NCI-H146 (cell line): ENCODE results near the gene PLA2G4A.

Experiments
- DNase-seq: peaks from one replicate; lab custom pipeline; 2025; lab: John Stamatoyannopoulos, UW

PLA2G4A gene

DNA sequence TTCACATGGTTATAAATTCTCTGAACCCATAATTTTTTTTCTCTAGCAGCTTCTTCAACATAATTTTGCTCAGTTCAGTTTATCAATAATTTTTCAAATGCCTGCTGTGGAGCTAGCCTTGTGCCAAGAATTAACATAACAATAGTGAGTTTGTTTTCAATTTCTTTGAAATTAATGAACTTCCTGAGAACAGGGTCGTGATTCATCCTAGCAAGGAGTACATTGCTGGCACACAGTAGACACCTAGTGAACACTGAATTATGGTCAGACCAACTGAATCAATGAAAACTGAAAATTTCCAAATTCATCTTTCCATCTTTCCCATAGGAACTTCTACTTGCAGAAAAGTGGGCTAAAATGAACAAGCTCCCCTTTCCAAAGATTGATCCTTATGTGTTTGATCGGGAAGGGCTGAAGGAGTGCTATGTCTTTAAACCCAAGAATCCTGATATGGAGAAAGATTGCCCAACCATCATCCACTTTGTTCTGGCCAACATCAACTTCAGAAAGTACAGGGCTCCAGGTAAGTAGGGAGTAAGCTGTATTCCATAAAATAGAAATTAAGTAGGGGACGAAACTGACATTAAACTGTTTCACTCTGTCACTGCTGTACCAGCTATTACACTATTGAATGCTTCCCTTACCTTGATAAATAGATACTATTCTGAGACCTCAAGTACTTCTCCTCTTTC is 148.7 kb downstream of the PLA2G4A start:
- no peak for DNase-seq

DNA sequence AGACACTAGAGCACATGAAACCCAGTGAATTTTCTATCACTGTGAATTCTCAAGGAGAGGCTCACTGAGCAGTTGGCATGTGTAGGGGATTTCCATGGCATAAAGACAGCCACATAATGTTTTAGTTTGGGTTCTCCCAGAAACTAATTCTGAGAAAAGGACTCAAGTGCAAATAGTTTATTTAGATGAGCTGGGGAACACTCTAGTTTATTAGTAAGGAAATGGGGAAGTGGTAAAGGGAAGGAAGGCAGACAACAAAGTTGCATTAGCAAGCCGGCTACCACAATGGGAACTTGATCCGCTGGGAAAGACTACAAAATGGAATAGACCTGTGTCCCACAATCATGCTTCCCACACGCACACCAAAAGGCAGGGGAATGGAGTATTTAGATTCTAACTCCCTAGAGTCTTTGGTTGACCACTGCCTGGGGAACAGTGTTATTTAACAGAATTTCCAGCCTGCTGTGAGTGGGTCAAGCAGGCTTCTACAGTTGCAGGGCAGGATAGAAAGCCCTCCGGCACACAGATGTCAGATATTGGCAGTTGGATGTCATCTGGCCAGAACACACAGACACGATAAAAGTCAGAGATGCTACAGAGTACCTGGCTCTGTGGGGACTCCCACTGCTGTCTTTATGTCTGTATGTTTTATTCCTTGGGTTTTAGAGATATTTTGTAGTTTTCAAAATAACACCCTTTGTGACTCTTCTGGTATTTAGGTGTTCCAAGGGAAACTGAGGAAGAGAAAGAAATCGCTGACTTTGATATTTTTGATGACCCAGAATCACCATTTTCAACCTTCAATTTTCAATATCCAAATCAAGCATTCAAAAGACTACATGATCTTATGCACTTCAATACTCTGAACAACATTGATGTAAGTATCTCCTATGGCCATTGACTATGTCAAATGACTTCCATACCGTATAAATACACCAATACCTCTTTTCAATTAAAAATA is 150.1 kb downstream of the PLA2G4A start:
- DNase-seq, result no peak

- no peak for DNase-seq
These were observed 151.7 kb downstream of the PLA2G4A start for GRCh38 chr1:186980400-186980799.

DNA sequence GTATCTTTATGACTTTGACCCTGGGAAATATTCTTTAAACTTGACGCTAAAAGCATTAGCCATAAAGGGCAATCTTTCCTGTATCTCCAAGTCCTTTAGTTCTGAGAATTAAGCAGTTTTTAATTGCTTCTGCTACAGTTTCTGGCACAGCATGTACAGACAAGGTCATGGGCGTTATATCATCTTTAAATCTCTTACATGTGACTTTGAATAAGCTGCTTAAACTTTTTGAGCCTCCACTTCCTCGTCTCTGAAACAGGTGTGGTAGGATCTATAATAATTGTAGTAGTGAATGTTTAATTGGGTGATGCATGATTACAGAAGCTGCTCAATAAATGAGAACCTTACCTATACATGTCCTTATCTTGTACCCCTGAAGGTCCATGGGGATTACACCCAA is 153.4 kb downstream of the PLA2G4A start:
- DNase-seq, result no peak

GRCh38 chr1:186983327-186983726 is 154.6 kb downstream of the PLA2G4A start:
- no peak for DNase-seq

- no peak for DNase-seq
These were observed 156.2 kb downstream of the PLA2G4A start for GRCh38 chr1:186984959-186985358.

DNA sequence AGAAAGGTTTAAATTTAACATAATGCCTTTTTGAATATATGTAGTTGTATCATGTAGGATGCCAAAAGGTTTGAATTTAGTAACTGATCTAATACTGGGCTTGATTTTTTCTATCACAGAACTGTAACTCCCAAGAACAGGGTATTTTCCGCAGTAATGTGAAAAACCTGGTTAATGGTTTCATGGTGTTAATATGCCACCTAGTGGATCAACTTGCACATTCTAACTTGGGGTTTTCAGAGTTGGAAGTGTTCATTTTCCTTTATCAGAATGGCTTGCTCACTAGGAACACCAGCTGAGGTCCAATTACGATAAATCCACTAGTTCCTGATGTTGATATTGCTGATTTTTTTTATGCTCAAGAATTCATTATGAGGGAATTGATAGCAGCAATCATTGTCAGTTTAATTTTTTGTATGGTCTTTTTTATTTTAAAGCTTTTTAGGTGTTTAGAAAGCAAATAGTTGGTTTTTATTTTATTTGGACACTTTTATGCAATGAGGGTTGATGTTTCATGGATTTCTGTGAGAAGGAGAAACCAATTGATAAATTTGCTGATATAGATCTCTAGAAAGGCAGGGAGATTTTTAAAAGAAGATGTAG is 157.2 kb downstream of the PLA2G4A start:
- DNase-seq, result peak; percentile 58

- no peak for DNase-seq
These were observed 158.3 kb downstream of the PLA2G4A start for GRCh38 chr1:186987065-186987464.

DNA sequence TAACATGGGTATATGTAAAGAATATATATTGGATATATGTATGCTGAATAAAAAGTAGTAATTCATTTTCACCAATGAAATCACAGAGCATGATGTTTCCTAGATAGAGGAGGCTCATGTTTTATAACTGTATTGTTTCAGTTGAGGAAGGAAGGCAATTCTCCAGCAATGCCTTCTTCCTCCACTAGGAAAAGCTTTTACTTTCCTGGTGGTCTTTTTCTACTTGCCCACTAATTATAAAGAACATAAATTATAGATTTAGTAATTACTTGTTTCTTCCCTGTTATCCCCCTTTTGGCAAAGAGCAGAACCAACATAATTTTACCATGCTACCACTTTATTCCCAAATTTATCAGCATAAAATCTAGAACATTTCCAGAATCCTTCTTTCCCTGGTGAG is 159.0 kb downstream of the PLA2G4A start:
- no peak for DNase-seq

- DNase-seq, result no peak
These were observed 165.2 kb downstream of the PLA2G4A start for GRCh38 chr1:186993996-186994395.

- no peak for DNase-seq
These were observed 166.1 kb downstream of the PLA2G4A start for GRCh38 chr1:186994897-186995296.

DNA sequence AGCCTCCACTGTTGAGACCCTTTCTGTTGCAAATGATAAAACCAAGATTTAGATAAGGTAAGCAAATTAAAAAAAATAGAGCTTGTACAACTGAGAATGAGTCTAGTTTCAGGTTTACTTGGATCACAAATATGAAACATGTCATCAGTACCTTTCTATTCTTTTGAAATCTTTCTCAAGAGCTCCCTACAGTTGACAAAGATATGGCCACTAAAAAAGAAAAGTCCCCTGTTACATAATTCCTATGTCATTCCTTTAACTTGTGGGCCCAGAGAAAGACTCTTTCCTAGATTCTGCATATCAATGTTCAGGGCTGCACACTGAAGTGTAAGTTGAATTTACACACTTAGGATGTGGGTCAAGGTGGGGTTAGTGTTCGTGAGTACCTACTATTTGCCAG is 168.1 kb downstream of the PLA2G4A start:
- no peak for DNase-seq

DNA sequence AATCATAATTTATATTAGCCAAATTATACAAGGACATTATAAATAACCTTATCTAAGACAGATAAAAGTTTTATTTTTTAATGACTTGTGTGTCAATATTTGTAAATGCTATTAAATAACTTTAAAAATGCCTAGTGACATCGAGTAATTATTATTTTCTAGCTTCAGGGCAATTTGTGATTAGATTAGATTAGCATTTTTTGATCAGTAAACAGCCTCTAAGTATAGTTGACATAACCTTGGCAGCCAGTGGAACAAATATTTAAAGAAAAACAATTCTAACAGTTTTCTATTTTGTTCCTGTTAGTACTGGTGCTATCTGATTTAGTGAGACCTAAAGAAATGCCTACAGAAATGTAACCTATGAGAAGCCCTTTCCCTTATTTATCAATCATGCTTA is 169.1 kb downstream of the PLA2G4A start:
- no peak for DNase-seq

DNA sequence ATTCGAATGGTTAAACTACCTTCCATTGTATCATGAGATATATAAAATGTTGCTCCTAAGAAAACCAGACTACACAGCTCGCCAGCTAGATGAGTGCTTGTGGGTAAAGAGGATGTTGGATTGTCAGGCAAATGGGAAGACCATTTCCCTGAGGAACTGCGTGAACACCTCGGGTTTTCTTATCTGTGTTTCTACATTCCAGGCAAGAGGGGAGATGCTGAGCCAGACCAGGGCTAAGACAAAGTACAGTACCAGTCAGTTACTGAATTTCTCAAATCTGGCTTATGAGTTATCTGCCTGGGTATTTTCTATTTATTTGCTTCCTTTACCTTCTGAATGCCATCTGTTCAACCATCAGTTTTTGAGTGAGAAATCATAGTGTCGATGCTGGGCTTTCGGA is 170.8 kb downstream of the PLA2G4A start:
- DNase-seq, result no peak

DNA sequence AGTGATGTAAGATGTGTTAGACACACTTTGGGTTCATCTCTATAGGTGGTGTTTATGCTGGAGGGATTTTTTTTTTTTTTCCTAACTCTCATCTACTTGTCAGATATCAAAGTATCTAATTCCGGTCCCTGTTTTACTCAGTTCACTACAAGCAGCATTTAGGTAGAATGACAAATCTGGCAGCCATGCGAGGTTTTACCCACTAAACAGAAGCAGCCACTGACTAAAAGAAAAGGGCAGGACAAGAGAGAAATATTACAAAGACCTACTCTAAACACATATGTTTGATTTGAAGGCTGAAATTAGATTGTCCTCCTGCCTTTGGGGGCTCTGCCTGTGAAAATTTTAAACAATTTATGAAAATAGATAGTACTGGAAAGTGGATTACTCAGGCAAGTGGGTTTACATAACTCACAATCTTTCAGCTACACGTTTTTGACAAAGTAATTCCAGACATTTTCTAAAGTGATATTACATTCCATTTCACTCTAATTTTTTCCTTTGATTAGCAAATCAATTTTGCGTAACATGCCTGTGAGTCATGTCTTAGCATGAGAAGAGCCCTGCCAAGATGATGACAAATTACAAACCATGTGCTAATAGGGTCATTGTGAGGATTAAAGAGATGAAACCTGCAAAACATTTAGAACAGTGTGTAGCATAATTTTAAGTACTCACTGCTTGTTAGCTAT is 172.6 kb downstream of the PLA2G4A start:
- no peak for DNase-seq

DNA sequence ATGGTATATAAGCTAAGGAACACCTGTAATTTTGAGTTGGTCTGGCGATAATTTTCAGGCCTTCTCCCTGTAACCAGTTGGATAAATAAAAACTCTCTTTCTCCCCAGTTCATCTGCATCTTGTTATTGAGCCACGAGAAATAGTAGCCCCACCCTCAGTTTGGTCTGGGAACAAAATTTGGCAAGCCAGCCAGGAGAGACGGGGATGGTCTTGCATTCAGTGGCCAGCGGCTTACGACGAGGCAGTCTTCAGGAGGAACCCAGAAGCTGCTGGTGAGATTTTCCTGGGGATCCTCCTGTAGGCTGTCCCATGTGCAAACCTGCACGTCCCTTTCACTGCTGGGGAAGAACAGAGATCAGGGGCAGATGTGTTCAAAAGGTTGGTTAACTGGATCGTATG is 174.6 kb downstream of the PLA2G4A start:
- DNase-seq, result no peak

DNA sequence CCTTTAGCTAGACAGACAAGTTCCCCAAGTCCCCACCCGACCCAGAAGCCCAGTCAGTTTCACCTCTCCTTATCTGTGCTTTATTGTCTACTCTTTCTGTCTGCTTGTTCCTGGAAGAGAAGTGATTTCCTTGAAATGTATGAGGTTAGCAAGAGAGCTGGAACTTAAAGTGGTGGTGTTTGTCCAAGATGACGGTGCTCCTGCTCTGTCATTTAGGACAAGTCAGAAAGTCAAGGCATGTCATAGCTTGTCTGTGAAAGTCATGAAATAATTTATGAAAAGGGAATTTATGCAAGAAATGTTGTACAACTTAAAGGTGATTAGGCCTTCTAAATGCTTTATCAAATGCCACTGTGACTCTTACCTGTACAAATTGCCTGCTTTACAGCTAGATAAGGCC is 178.1 kb downstream of the PLA2G4A start:
- DNase-seq, result no peak

DNA sequence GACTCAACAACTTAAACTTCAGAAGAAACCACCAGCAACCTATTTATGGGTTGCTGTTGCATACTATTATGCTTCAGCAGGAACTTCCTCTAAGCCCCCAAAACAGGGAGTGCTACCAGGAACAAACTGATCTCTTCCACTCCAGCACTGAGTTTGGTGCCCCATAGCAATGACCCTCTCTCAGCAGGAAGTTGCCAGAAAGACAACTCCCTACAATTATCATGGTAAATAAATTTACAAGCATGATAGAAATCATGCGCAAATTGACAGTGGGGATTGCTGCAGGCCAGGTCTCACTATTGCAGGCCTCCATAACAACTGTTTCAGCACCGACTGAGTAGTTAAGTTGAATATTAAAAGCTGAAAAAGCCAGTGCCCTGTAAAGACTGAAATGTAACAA is 180.6 kb downstream of the PLA2G4A start:
- DNase-seq, result no peak

DNA sequence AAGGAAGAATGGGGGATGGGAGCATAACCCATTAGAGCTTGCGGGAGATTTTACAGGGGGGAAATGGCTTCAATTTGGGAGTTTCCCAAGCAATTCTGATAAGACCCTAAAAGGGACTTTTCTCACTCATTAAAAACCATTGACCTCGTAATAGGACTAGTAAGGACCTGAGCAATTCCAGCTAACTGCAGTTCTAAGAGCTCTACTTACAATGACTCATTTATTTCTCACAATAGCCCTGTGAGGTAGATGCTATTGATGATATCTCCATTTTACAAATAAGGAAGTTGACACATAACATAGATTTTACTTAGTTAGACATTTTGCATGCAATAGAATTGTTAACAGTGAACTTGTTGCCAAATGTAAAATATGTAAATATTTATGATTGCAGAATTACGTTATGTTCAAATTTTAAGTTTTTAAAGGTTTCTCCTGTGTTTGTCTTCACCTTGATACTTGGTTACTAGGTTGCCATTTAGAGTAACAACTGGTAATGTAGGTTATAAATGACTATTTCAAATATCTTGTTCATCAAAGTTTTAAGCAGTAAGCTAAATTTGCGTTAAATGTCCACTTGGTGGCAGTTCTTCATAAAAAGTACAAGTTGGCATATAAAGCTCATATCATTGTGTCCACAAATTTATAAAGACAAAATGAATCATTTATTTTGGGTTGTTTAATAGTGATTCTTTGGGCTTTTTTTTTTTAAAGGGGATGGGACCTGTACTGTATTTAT is 182.0 kb downstream of the PLA2G4A start:
- no peak for DNase-seq

DNA sequence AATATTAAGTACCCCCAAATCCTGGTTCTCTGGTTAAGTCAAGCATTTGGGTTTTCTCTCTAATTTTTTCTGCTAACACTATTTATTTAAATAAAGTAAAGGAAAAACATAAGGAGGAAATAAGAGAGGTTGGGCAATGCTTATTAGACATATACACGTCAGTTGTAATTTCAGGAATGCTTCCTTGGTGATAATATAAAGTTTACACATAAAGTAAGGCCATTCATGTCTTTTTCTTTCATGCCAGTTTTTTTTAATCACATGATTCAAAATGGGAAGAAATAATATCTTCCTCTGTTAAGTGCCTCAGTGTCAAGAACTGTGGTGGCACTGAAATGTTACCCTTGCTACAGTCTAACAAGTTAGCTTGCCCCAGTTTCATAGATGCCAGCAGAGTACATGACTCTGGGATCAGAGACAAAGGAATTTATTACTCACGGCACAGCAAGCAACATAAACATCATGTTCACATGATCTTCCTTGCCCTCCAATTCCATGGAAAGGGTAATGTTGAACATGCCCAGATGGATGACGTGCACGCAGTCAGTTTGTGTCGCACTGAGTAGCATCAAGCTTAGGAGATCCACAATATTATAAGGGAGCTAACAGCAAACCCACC is 184.9 kb downstream of the PLA2G4A start:
- no peak for DNase-seq

- no peak for DNase-seq
These were observed 189.5 kb downstream of the PLA2G4A start for GRCh38 chr1:187018291-187018690.
